HG03432 (cell line): Measurements from ENCODE around the gene RNF141.

Experiments
- ATAC-seq: cut with Tn5 transposase; IDR thresholded peaks from one replicate; pipeline ENCODE4 v1.9.1; 2021; ENCODE audit warnings: mild to moderate bottlenecking, moderate library complexity; ENCODE audit not compliant: unreplicated experiment

Gene RNF141

GRCh38 chr11:10484461-10485180 lies 56.4 kb downstream of the RNF141 start:
- no peak for ATAC-seq

DNA sequence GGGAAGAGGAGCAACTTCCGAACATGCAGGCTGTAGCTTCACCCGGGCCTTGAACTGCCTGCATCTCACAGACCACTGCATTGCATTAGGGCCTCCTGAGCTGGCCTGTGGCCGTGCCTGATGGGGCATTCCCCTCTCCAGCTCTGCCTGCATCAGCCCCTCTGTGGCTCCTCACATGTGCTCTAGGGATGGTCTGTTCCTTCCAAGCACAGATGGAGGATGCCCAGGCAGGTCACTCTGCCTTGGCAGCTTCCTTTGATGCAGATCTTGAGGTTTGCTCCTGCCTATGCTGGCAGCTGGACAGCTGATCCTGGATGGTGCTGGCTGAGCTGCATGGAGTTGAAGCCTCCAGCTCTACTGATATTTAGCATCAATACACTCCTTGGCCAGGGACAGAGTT lies 57.4 kb downstream of the RNF141 start:
- no peak for ATAC-seq

GRCh38 chr11:10483174-10483573 lies 57.8 kb downstream of the RNF141 start:
- ATAC-seq: no peak

DNA sequence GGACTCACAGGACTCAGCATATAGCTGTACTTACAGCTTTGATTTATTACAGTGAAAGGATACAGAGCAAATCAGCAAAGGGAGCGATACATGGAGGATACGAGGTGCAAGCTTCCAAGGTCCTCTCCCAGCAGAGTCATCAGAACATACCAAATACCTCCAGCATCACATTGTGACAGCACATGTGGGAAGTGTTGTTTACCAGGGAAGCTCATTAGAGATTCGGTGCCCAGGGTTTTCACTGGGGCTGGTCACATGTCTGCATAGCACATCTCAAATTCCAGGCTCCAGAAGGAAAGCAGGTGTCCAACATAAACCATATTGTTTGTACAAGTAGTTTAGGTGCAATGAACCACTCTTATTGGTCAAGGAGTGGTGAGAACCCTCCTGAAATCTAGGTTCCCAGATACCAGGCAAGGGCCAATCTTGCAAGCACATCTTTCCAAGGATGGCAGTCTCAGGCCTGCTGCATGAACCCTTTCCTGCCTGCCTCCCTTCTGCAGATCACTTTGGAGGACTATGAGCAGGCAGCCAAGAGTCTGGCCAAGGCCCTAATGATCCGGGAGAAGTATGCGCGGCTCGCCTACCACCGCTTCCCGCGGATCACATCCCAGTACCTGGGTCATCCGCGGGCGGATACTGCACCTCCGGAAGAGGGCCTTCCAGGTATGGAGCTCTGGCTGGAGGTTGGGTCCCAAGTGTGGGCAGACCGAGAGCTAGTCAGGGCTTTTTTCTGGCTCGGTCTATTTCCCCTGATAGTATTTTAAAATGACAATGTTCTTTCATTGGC lies 59.2 kb downstream of the RNF141 start:
- no peak for ATAC-seq

GRCh38 chr11:10480760-10481159 lies 60.2 kb downstream of the RNF141 start:
- ATAC-seq: no peak

DNA sequence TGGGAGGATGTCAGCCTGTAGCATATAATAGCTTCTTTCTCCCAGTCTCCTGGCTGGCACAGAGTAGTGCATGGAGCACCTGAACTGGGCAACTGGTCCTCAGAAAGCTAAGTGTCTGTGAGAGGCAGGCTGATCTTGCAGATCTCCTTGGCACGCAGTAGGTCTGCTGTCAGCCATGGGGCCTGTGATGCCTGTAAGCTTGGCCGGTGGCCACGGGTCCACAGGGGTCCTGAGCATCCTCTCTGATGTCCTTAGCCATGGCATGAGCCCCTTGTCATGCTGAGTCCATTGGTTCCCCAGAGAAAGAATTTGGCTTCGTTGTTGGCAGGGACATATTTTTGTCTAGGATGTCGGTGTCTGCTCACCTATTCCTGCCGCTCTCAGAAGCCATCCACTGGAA lies 61.0 kb downstream of the RNF141 start:
- no peak for ATAC-seq

DNA sequence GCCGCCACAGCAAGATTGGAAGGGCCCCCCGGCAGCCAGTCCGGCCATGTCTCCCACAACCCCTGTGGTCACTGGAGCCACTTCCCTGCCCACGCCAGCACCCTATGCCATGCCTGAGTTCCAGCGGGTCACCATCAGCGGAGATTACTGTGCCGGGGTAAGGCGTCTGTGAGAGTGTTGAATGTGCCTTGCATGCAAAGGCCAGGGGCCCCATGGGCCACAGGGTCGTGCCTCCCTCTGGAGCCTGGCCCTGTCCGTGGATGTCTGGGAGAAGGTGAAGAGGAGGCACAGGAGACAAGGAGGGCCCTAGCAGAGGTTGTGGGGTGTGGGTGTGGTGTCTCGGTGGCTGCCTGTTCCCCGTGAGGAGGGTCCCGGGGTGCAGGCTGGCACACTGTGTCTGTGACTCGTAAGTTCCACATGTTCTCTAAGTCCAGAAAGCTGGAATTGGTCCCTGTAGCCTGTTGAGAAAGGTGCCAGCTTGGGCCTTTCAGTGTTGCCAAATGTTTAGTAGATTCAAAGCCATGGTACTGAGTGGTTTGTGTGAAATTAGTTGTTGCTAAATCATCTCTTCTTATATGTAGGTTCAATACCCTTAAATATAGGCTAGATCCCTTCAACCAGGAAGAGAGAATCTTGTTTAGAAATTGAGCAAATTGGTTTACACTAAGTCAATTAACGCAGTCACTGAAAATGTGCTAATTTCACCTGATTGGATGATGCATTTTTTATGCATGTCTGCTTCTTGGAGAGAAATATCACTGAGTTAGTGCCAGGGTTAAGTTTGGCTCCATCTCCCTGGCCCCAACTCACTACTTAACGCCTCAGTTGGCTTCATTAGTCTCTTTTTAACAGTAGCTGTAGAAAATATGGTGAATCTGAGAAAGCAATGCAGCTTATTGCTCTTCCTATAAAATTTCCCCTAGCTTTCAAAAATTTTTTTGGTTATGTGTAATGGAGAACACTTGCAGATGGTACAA lies 62.1 kb downstream of the RNF141 start:
- ATAC-seq: no peak

DNA sequence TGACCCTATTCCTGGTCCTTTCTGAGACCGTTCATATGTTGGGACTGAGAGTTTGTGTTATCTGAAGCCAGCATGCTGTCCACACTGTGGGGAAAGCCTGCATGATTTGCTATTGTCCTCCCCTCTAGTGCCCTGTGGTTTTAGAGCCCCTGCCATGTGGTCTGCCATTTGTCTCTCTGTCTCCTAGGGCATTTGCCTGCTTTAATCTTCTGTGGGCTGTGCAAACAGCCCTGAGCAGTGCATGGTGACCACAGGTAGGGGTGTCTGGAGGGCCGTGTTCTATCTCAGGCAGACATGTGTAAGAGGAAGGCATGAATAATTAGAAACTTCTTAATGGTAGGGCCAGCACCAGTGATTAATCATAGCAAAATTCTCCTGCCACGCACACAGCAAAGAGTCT lies 62.9 kb downstream of the RNF141 start:
- ATAC-seq: no peak

- ATAC-seq: no peak
These were observed 63.3 kb downstream of the RNF141 start for GRCh38 chr11:10477690-10478046.

DNA sequence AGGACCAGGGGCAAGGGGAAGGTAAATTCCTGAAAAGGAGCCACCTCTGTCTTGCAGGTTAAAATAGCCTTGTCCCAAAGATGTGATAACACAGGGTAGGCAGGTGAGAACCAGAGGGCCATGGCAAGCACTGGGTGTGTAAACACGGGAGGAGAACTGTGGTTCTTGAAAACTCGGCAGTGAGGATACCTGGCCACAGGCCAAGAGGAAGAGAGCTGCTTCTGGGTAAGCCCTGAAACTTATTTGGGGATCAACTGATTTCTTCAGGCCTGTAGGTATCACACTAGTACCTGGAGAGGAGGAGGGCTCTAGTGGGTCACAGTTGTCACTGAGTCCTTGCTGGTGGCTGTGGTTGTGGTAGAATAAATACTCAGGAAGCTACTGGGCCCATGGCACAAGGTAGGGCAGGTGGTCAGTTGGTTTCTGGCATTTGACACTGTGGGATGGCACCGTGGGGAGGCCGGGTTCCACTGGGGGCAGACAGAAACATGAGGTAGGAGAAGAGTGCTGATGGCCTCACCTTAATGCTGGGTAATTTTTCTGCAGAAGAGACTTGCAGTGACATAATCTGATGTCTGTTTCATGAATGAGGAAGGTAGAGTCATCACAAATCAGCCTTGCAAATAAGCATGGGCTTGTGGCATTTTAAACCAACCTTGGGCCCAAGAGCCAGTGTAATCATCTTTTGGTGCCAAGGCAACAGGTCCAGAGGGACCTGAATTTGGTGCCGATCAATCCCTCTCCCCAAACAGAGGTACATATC lies 63.9 kb downstream of the RNF141 start:
- no peak for ATAC-seq

DNA sequence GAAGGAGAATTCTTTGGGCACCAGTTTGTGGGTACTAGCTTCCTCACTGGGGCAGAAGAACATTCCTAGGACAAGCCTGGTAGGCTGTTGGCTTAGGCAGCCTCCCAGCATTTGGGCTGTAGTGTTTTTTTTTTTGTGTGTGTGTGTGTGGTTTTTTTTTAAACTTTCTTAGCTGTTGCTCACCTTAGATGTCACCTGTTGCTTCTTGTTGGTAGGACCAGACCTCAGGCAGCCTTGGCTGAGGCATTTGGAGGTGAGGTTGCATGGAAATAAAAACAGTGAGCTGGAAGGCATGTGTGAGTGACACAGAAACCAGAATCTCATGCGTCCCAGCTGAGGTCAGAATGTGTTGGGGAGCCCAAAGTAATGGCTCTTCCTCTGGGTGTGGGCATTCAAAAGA lies 64.6 kb downstream of the RNF141 start:
- ATAC-seq: no peak

DNA sequence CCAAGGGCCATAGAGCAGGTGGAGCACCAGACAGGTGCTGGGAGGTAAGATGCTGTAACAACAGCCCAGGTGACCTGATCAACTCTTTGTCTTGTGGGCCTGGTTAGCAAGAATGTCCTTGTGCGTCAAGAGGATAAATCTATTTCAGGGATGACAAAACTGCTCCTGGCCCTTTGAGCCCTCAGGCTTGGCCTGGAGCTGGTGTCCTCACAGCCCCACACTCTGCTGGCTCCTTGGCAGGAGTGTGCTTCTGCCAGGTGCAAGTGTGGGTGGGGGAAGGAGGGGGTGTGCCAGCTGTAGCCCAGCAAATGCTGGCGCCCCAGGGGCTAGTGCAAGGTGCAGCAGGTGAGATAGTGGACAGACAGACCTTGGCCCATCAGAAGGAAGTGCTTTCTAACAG lies 66.4 kb downstream of the RNF141 start:
- ATAC-seq: no peak

DNA sequence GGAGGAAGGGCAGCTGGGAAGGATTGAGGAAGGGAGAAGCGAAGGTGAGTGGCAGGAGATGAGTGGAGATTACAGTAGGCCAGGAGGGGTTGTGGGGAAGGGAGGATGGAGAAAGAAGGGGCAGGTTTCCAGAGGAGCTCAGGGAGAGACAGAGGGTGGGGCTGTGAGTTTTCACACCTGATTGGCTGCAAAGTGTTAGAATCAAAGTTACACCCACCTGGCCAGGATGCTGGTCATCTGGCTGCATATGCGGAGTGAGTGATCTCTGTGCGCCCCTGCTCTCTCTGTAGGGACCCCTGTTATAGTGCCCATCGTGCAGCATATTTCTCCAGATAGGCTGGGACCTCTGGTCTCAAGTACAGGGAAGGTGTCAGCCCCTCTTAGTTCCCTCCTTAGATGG lies 67.6 kb downstream of the RNF141 start:
- no peak for ATAC-seq

GRCh38 chr11:10462746-10463300 lies 78.2 kb downstream of the RNF141 start:
- ATAC-seq: no peak
